Measurements from ENCODE around the gene STEAP2.

The STEAP2 gene

DNA sequence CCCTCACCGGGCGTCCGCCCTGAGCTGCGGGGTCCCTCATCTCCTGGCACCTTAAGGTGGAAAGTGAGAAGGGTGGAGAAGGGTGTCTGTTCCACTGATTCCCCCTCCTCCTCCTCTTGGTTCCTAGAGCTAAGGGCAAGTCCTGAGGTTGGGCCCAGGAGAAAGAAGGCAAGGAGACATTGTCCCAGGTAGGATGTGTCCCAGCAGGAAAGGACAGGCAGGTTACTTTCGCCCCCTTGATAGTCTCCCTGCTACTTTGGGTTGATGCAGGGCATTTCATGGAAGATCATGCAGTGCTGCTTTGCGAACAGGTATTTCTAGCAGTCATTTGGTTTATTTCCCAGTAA is 582 bp downstream of the STEAP2 start:
- TF ChIP-seq ZNF274 (IDR thresholded peaks at IDR 0.05; ENCODE audit: low read depth, low read length), result no peak
- peak overlapping the region; percentile 52 for H3K4me3 ChIP-seq (ENCODE audit: low read length)

DNA sequence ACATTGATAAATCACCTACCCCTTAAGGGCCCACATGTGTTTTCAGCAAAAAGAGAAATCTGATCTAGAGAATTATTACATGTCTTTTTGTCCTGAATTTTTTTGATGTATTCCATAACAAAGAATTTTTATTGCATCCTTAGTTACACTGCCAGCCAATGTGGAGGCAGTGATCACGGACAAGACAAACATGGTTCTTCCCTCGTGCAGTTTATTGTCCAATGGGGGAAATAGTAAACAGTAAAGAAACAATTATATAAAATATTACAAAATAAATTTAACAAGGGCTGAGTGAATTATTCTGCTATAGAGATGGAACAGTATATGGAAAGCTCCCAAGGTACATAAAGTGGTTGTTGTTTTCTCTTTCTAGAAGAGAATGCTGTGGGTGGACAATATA is 2.0 kb downstream of the STEAP2 start:
- H3K4me3 ChIP-seq (ENCODE audit: low read length), result no peak overlapping the region

DNA sequence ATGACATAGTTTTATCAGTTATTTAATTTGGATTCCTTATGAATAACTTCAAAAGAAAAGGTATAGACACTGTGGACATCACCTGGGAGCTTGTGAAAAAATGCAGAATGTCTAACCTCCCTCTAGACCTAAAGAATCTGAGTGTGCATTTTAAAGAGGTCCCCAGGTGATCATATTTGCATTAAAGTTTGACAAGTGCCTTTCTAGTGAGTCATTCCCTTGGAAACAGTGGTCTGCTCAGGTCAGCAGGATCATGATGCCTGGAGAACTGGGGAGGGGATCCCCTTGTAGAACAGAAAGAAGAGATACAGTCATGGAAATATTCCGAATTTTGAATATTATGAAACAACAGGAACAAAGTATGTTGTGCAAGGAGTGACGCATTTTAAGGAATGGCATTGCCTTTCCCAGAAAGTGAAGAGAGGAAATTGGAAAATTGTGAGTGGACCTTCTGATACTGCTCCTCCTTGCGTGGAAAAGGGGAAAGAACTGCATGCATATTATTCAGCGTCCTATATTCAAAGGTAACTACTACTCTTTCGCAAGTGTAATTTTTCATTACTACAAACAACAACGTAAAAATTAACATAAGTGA is 4.6 kb downstream of the STEAP2 start:
- no peak for TF ChIP-seq ZNF274 (IDR thresholded peaks at IDR 0.05; ENCODE audit: low read depth, low read length)
- H3K4me3 ChIP-seq (ENCODE audit: low read length), result no peak overlapping the region

More for the DNA sequence above, 2.0 kb downstream of the STEAP2 start:
- TF ChIP-seq ZNF274 (IDR thresholded peaks at IDR 0.05; ENCODE audit: low read depth, low read length), result no peak

DNA sequence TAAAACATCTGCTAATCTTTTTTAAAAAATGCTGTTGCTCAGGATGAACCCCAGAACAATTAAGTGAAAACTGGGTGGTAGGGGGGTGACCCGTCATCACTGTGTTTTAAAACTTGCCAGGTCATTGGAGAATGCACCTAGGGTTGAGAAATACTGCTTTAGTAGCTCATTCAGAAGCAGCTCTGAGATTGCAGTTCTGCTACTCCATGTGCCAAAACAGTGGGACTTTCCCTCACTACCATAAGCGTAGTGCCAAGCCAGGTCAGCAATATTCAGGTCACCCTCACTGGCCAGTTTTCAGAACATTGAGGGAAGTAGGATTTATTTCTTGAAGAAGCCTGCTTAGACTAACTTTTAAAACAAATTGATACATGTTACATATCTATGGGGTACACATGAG is 5.2 kb downstream of the STEAP2 start:
- TF ChIP-seq ZNF274 (IDR thresholded peaks at IDR 0.05; ENCODE audit: low read depth, low read length), result no peak
- H3K4me3 ChIP-seq (ENCODE audit: low read length), result no peak overlapping the region

DNA sequence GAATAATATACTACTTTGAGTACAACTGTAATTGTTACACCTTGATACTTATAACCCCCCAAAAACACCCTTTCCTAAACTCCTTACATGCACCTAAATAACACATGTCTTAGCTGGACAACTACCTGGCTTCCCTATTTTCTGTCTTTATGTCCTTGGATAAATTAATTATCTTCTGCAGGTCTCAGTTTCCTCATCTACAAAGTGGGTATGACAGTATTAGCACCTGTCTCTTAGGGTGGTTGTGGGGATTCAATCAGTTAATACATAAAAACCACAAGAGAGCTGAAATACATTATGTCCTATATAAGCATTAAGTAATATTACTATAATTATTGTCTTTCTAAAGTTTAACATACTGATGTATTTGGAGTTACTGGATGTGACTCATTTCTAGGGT is 10.8 kb downstream of the STEAP2 start:
- no peak for TF ChIP-seq ZNF274 (IDR thresholded peaks at IDR 0.05; ENCODE audit: low read depth, low read length)
- no peak overlapping the region for H3K4me3 ChIP-seq (ENCODE audit: low read length)

DNA sequence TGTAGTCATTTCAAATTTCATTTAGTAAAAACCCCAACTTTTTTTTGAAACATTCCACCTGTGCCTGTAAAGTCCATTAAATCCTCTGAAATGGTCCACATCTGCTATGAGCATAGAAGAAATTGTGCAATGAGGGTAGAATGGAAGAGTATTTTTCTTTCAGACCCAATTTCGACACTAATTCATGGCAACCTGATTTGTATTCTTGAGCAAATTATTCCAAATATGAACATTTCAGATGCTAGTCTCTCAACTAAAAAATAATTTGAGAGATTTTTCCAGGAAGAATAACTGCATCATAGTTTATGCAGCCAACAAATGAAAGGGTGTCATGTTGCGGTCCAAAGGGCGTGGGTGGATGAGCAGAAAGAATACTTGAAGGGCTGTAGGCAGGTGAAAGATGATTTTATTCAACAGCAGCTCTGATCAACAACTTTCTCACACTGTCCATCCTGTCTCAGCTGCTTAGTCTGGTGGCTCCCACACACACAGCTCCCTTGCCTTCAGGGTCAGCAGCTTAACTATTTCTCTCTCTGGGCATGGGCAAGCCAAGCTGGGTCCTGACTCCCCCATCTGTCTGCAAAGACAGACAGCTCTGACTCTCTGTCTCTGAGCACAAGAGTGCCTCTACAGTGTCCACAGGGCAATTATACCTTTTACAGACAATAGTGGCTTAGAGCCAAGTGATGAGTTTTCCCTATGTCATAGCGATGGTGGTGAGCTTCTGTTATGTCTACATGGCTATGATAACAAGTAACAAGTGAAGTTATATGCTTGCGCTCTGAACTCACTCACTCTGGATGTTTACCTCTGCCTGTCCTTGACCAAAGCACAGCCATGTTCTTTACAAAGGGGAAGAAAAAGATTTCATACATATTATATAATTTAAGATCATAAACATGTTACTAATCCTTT is 11.5 kb downstream of the STEAP2 start:
- TF ChIP-seq ZNF274 (IDR thresholded peaks at IDR 0.05; ENCODE audit: low read depth, low read length), result no peak
- no peak overlapping the region for H3K4me3 ChIP-seq (ENCODE audit: low read length)

DNA sequence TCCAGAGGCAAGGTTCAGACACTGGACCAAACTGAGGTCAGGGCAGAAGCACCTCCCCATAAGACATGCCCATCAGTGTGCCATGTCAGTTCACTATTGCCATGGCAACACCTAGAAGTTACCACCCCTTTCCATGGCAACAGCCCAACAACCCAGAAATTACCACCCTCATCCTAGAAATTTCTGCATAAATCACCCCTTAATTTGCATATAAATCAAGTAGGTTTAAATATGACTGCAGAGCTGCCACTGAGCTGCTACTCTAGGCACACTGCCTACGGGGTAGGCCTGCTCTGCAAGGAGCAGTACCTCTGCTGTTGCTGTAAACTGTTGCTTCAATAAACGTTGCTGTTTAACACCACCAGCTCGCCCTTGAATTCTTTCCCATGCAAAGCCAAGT is 12.7 kb downstream of the STEAP2 start:
- H3K4me3 ChIP-seq (ENCODE audit: low read length), result no peak overlapping the region

DNA sequence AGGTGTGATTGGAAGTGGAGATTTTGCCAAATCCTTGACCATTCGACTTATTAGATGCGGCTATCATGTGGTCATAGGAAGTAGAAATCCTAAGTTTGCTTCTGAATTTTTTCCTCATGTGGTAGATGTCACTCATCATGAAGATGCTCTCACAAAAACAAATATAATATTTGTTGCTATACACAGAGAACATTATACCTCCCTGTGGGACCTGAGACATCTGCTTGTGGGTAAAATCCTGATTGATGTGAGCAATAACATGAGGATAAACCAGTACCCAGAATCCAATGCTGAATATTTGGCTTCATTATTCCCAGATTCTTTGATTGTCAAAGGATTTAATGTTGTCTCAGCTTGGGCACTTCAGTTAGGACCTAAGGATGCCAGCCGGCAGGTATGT is 13.6 kb downstream of the STEAP2 start:
- no peak for TF ChIP-seq ZNF274 (IDR thresholded peaks at IDR 0.05; ENCODE audit: low read depth, low read length)

More for the DNA sequence above, 12.7 kb downstream of the STEAP2 start:
- TF ChIP-seq ZNF274 (IDR thresholded peaks at IDR 0.05; ENCODE audit: low read depth, low read length), result no peak

DNA sequence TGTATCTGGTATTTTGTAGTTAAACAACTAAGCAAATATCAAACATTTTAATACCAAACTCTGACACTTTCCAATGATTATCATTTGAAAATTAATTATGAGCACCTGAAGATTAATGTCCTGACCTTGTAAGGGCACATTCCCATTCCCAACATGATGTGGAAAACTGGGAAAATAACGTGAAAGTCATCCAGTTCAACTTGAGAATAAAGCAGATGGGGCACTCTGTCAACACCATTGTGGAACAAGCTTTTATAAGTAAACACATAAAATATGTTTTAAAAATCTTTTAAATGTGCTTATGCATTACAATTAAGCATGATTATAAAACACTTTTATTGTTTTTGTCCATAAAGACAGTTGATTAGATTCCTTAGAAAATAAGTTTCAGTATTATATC is 14.1 kb downstream of the STEAP2 start:
- no peak overlapping the region for H3K4me3 ChIP-seq (ENCODE audit: low read length)
- TF ChIP-seq ZNF274 (IDR thresholded peaks at IDR 0.05; ENCODE audit: low read depth, low read length), result no peak

More for the DNA sequence above, 13.6 kb downstream of the STEAP2 start:
- H3K4me3 ChIP-seq (ENCODE audit: low read length), result no peak overlapping the region

DNA sequence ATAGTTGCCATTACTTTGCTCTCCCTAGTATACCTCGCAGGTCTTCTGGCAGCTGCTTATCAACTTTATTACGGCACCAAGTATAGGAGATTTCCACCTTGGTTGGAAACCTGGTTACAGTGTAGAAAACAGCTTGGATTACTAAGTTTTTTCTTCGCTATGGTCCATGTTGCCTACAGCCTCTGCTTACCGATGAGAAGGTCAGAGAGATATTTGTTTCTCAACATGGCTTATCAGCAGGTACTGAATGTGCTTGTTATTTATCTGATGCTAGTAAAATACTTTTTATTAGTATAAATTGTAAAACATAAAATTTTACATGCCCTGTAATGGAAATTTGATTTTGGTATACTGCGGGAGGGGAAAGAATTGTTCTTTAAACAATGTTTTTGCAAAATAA is 15.7 kb downstream of the STEAP2 start:
- no peak overlapping the region for H3K4me3 ChIP-seq (ENCODE audit: low read length)
- no peak for TF ChIP-seq ZNF274 (IDR thresholded peaks at IDR 0.05; ENCODE audit: low read depth, low read length)

DNA sequence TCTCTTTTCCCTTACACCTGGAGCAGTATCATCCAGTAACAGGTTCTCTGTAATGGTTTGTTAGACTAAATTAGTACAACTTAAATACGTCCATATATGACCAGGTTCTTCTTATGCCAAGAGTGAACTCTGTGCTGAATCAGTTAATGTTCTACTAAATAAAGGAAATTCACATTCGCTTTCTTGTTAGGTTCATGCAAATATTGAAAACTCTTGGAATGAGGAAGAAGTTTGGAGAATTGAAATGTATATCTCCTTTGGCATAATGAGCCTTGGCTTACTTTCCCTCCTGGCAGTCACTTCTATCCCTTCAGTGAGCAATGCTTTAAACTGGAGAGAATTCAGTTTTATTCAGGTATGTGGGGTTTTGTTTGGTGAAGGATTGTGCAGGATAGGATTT is 18.1 kb downstream of the STEAP2 start:
- H3K4me3 ChIP-seq (ENCODE audit: low read length), result no peak overlapping the region
- TF ChIP-seq ZNF274 (IDR thresholded peaks at IDR 0.05; ENCODE audit: low read depth, low read length), result no peak

DNA sequence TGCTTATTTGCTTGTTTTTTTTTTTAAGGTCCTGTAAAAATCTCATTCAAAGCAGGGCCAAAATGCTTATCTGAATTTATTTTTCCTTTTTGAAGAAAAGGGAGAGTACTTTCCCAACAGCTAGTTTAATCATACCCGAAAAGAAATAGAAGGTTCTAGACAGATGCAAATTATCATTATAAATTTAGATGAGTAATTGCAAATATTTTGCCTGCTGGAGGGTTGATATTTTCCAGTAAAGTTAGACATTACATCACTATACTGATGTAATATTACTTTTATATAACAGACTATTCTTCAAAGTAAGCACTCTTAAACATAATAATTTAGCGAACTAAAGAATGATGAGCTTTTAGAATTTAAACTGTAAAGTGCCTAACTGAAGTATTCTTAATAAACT is 19.3 kb downstream of the STEAP2 start:
- no peak for TF ChIP-seq ZNF274 (IDR thresholded peaks at IDR 0.05; ENCODE audit: low read depth, low read length)
- no peak overlapping the region for H3K4me3 ChIP-seq (ENCODE audit: low read length)

DNA sequence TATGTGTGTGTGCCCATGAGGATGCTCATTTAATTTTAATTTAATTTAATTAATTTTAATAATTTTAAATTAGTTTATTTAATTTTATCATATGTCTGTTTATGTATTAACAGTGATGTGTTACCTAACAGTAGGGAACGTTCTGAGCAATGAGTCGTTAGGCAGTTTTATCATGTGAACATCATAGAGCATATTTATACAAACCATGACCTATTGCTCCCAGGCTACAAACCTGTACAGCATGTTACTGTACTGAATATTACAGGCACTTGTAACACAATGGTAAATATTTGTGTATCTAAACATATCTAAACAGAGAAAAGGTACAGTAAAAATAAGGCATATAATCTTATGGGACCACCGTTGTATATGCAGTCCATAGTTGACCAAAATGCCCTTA is 19.8 kb downstream of the STEAP2 start:
- no peak for TF ChIP-seq ZNF274 (IDR thresholded peaks at IDR 0.05; ENCODE audit: low read depth, low read length)
- no peak overlapping the region for H3K4me3 ChIP-seq (ENCODE audit: low read length)

DNA sequence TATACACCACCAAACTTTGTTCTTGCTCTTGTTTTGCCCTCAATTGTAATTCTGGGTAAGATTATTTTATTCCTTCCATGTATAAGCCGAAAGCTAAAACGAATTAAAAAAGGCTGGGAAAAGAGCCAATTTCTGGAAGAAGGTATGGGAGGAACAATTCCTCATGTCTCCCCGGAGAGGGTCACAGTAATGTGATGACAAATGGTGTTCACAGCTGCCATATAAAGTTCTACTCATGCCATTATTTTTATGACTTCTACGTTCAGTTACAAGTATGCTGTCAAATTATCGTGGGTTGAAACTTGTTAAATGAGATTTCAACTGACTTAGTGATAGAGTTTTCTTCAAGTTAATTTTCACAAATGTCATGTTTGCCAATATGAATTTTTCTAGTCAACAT is 20.9 kb downstream of the STEAP2 start:
- no peak for TF ChIP-seq ZNF274 (IDR thresholded peaks at IDR 0.05; ENCODE audit: low read depth, low read length)
- no peak overlapping the region for H3K4me3 ChIP-seq (ENCODE audit: low read length)

DNA sequence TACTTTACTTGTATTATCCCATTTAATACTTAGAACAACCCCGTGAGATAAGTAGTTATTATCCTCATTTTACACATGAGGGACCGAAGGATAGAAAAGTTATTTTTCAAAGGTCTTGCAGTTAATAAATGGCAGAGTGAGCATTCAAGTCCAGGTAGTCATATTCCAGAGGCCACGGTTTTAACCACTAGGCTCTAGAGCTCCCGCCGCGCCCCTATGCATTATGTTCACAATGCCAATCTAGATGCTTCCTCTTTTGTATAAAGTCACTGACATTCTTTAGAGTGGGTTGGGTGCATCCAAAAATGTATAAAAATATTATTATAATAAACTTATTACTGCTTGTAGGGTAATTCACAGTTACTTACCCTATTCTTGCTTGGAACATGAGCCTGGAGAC is 22.0 kb downstream of the STEAP2 start:
- no peak for TF ChIP-seq ZNF274 (IDR thresholded peaks at IDR 0.05; ENCODE audit: low read depth, low read length)
- no peak overlapping the region for H3K4me3 ChIP-seq (ENCODE audit: low read length)
